HepG2 (cell line): Measurements from ENCODE around the gene NFATC4. TPM values are rescaled to one million over a fixed set of nuclear protein-coding genes. Genes with fewer than 3 reads are reported as not detected.

Source experiments
- CSRNP2 ChIP-seq: sonication (generic); formaldehyde crosslinking; conservative IDR thresholded peaks from 2 replicates; pipeline ENCODE4 v1.8.0; 2022; ENCODE audit warnings: low read depth, missing genetic modification reagents
- ESRRA ChIP-seq: sonication (generic); formaldehyde crosslinking; IDR thresholded peaks from 2 replicates; pipeline ENCODE4 v1.5.1; 2020; ENCODE audit warnings: mild to moderate bottlenecking, low read depth, missing genetic modification reagents
- FOXA3 ChIP-seq: IDR thresholded peaks from 2 replicates; pipeline ENCODE4 v1.6.1; 2016; ENCODE audit warnings: missing genetic modification reagents, missing compliant biosample characterization
- KDM6A ChIP-seq: IDR thresholded peaks from 2 replicates; pipeline ENCODE4 v1.6.1; 2016; ENCODE audit warnings: low read depth
- KLF11 ChIP-seq: IDR thresholded peaks from 2 replicates; pipeline ENCODE4 v1.6.1; 2016; ENCODE audit warnings: missing compliant biosample characterization
- MNT ChIP-seq: fragments of 450-650 bp; IDR thresholded peaks from 2 replicates; pipeline ENCODE4 v1.6.1; 2016
- MXD4 ChIP-seq: IDR thresholded peaks from 2 replicates; pipeline ENCODE4 v1.6.1; 2016; ENCODE audit warnings: mild to moderate bottlenecking, missing biosample characterization, missing genetic modification reagents
- NFYB ChIP-seq: sonication (generic); formaldehyde crosslinking; IDR thresholded peaks from 2 replicates; pipeline ENCODE4 v1.4.0; 2020; ENCODE audit warnings: missing genetic modification reagents
- PATZ1 ChIP-seq: sonication (generic); formaldehyde crosslinking; IDR thresholded peaks from 2 replicates; pipeline ENCODE4 v1.4.0; 2020; ENCODE audit warnings: missing genetic modification reagents
- SKI ChIP-seq: fragments of 450-650 bp; IDR thresholded peaks from one replicate; pipeline ENCODE4 v1.6.1; 2018; ENCODE audit warnings: mild to moderate bottlenecking; ENCODE audit not compliant: partially characterized antibody
- SNAPC4 ChIP-seq: sonication (generic); formaldehyde crosslinking; IDR thresholded peaks from 2 replicates; pipeline ENCODE4 v1.4.0; 2020; ENCODE audit warnings: mild to moderate bottlenecking, missing genetic modification reagents
- SOX6 ChIP-seq, 2 experiments: fragments of 450-650 bp in 1 of 2; sonication (generic) in 1 of 2; formaldehyde crosslinking in 1 of 2; IDR thresholded peaks; 2 replicates each; pipeline versions ENCODE4 v1.4.0 to v1.6.1; 2017 to 2020; ENCODE audit warnings: antibody characterized with exemption in 1 of 2, mild to moderate bottlenecking in 1 of 2, missing genetic modification reagents in 1 of 2
- SPEN ChIP-seq: sonication (generic); formaldehyde crosslinking; IDR thresholded peaks from 2 replicates; pipeline ENCODE4 v1.5.1; 2020; ENCODE audit warnings: low read depth, mild to moderate bottlenecking, missing genetic modification reagents
- WIZ ChIP-seq: sonication (generic); formaldehyde crosslinking; IDR thresholded peaks from 2 replicates; pipeline ENCODE4 v1.5.1; 2020; ENCODE audit warnings: mild to moderate bottlenecking, missing genetic modification reagents
- ZBTB26 ChIP-seq: IDR thresholded peaks from 2 replicates; pipeline ENCODE4 v1.6.1; 2016; ENCODE audit warnings: missing compliant biosample characterization, missing genetic modification reagents, borderline replicate concordance
- ZSCAN20 ChIP-seq: sonication (generic); formaldehyde crosslinking; IDR thresholded peaks from 2 replicates; pipeline ENCODE4 v1.4.0; 2020; ENCODE audit warnings: missing genetic modification reagents, mild to moderate bottlenecking, borderline replicate concordance
- polyA plus RNA-seq, 8 experiments: library from polyadenylated mRNA; depleted of rRNA in 3 of 8; stranded (reverse) in 7 of 8; unstranded in 1 of 8; fragments of >200 nt; fragmentation: Illumina TruSeq in 4 of 8; extraction: Trizol in 4 of 8; gene quantifications; 2 replicates each; pipeline versions ENCODE4 v1.2.1 to v1.2.3, GENCODE V29; 2011 to 2016; ENCODE audit warnings: low read depth in 4 of 8, missing spikeins in 1 of 8, mixed read lengths in 1 of 8; ENCODE audit not compliant: insufficient read depth in 1 of 8
- total RNA-seq, 5 experiments: library from RNA; depleted of rRNA; stranded (reverse); fragments of >200 nt; fragmentation: Illumina TruSeq; extraction: Trizol; gene quantifications; 2 replicates each; pipeline ENCODE4 v1.2.3, GENCODE V29; 2016; ENCODE audit warnings: low read depth in 1 of 5

NFATC4 gene
- total and polyA plus RNA-seq, 2 of the 13 experiments (the other 11 are each of a cell fraction or from before 2014, with no cell fraction given): 0.04 to 0.15 TPM

- TF ChIP-seq WIZ (CRISPR knock-in tag): 0 out of 2 replicates have a peak, but pooled peaks have one; percentile 76
- TF ChIP-seq SNAPC4: no peak
- peak; percentile 48; the same call in 1 of the 2 replicates for TF ChIP-seq MXD4
- TF ChIP-seq PATZ1 (CRISPR knock-in tag): peak; percentile 63; the same call in 1 of the 2 replicates
- TF ChIP-seq KDM6A: 0 out of 2 replicates have a peak, but pooled peaks have one; percentile 41
- no peak for TF ChIP-seq NFYB
- TF ChIP-seq SOX6 (IDR thresholded peaks at IDR 0.05): no peak
- TF ChIP-seq SOX6 (CRISPR knock-in tag; IDR thresholded peaks at IDR 0.05): peak; percentile 45; the same call in 1 of the 2 replicates
- peak; percentile 81 for TF ChIP-seq SKI
- no peak for TF ChIP-seq ZSCAN20 (CRISPR knock-in tag)
- TF ChIP-seq MNT: 0 out of 2 replicates have a peak, but pooled peaks have one; percentile 24
- no peak for TF ChIP-seq ZBTB26
- peak; percentile 48; the same call in 1 of the 2 replicates for TF ChIP-seq ESRRA (CRISPR knock-in tag)
- 0 out of 2 replicates have a peak, but pooled peaks have one; percentile 21 for TF ChIP-seq FOXA3 (CRISPR knock-in tag)
- no peak for TF ChIP-seq CSRNP2 (CRISPR knock-in tag)
- TF ChIP-seq KLF11 (CRISPR knock-in tag): no peak
- TF ChIP-seq SPEN (CRISPR knock-in tag): peak; percentile 46; the same call in 1 of the 2 replicates
These were observed 24.0 kb upstream of the NFATC4 start (continued) for GRCh38 chr14:24343795-24344660.
